ENCODE data around the gene THBS4.
"Not testable (repeated sequence)": the region's sequence is repeated elsewhere in the genome, so short reads cannot be mapped to it uniquely, and the experiment has no call there.

THBS4 gene

GRCh38 chr5:80109646-80110478 lies 74.7 kb downstream of the THBS4 start:
- TF ChIP-seq, protein P1, sequence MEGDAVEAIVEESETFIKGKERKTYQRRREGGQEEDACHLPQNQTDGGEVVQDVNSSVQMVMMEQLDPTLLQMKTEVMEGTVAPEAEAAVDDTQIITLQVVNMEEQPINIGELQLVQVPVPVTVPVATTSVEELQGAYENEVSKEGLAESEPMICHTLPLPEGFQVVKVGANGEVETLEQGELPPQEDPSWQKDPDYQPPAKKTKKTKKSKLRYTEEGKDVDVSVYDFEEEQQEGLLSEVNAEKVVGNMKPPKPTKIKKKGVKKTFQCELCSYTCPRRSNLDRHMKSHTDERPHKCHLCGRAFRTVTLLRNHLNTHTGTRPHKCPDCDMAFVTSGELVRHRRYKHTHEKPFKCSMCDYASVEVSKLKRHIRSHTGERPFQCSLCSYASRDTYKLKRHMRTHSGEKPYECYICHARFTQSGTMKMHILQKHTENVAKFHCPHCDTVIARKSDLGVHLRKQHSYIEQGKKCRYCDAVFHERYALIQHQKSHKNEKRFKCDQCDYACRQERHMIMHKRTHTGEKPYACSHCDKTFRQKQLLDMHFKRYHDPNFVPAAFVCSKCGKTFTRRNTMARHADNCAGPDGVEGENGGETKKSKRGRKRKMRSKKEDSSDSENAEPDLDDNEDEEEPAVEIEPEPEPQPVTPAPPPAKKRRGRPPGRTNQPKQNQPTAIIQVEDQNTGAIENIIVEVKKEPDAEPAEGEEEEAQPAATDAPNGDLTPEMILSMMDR (IDR thresholded peaks at IDR 0.05): no peak
- no peak overlapping the region for H2AFZ ChIP-seq
- H3K4me1 ChIP-seq: no peaks in the 10 kb centered on the region
- no peaks in the 10 kb centered on the region for H3K27me3 ChIP-seq (ENCODE audit: control insufficient read depth, insufficient read depth, low read length)
- H3K79me2 ChIP-seq: no peaks in the 10 kb centered on the region
- H3K9ac ChIP-seq: no peak overlapping the region
- H3K9me3 ChIP-seq (ENCODE audit: control insufficient read depth, low read length): no peaks in the 10 kb centered on the region
- H3K4me3 ChIP-seq (ENCODE audit: low read depth, low read length): no peak overlapping the region
- no peaks in the 10 kb centered on the region for H3K36me3 ChIP-seq (ENCODE audit: control insufficient read depth, insufficient read depth, low read length)
- H3K27ac ChIP-seq: no peak overlapping the region
- no peak overlapping the region for H3K4me2 ChIP-seq (ENCODE audit: low read length)

- not testable (repeated sequence) for H3K9ac ChIP-seq; H3K27ac ChIP-seq; H3K4me2 ChIP-seq (ENCODE audit: low read length); H2AFZ ChIP-seq; H3K4me3 ChIP-seq (ENCODE audit: low read depth, low read length); H3K4me1 ChIP-seq; H3K9me3 ChIP-seq (ENCODE audit: control insufficient read depth, low read length); H3K36me3 ChIP-seq (ENCODE audit: control insufficient read depth, insufficient read depth, low read length); H3K79me2 ChIP-seq; H3K27me3 ChIP-seq (ENCODE audit: control insufficient read depth, insufficient read depth, low read length)
These were observed 76.3 kb downstream of the THBS4 start for GRCh38 chr5:80111376-80111990.

GRCh38 chr5:80114860-80115259 lies 79.7 kb downstream of the THBS4 start:
- H3K27me3 ChIP-seq (ENCODE audit: control insufficient read depth, insufficient read depth, low read length): no peaks in the 10 kb centered on the region
- no peaks in the 10 kb centered on the region for H3K4me1 ChIP-seq
- H3K79me2 ChIP-seq: no peaks in the 10 kb centered on the region
- H2AFZ ChIP-seq: no peak overlapping the region
- TF ChIP-seq, protein P1 (IDR thresholded peaks at IDR 0.05): no peak
- no peak overlapping the region for H3K27ac ChIP-seq
- no peak overlapping the region for H3K4me3 ChIP-seq (ENCODE audit: low read depth, low read length)
- H3K9ac ChIP-seq: no peak overlapping the region
- no peaks in the 10 kb centered on the region for H3K36me3 ChIP-seq (ENCODE audit: control insufficient read depth, insufficient read depth, low read length)
- H3K4me2 ChIP-seq (ENCODE audit: low read length): no peak overlapping the region
- H3K9me3 ChIP-seq (ENCODE audit: control insufficient read depth, low read length): no peaks in the 10 kb centered on the region

GRCh38 chr5:80116000-80116399 lies 80.9 kb downstream of the THBS4 start:
- no peaks in the 10 kb centered on the region for H3K4me1 ChIP-seq
- no peak overlapping the region for H3K27ac ChIP-seq
- no peak overlapping the region for H2AFZ ChIP-seq
- H3K9me3 ChIP-seq (ENCODE audit: control insufficient read depth, low read length): no peaks in the 10 kb centered on the region
- H3K4me3 ChIP-seq (ENCODE audit: low read depth, low read length): no peak overlapping the region
- no peak overlapping the region for H3K4me2 ChIP-seq (ENCODE audit: low read length)
- no peaks in the 10 kb centered on the region for H3K79me2 ChIP-seq
- H3K9ac ChIP-seq: no peak overlapping the region
- TF ChIP-seq, protein P1 (IDR thresholded peaks at IDR 0.05): no peak
- H3K27me3 ChIP-seq (ENCODE audit: control insufficient read depth, insufficient read depth, low read length): no peaks in the 10 kb centered on the region
- H3K36me3 ChIP-seq (ENCODE audit: control insufficient read depth, insufficient read depth, low read length): no peaks in the 10 kb centered on the region

DNA sequence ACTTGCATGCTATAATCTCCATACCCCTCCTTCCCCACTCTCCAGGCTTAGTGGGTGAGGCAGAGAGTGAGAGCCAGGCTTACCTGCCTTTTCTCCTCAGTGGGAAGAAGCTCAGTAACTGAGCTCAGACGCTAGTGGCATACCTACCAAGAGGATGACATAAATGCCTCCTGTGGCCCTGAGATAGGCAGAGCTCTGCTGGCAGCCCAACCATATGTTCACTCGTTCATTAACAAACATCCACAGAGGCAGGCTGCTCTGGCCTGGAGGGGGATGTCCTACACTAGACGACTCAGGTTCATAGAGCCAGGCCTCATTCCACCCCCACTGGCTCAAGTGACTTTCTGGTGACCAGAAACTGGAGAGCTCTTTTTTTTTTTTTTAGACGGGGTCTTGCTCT lies 81.3 kb downstream of the THBS4 start:
- TF ChIP-seq, protein P1 (IDR thresholded peaks at IDR 0.05): no peak
- no peak overlapping the region for H3K4me3 ChIP-seq (ENCODE audit: low read depth, low read length)
- no peak overlapping the region for H3K27ac ChIP-seq
- no peak overlapping the region for H3K9ac ChIP-seq
- H3K4me2 ChIP-seq (ENCODE audit: low read length): no peak overlapping the region
- no peaks in the 10 kb centered on the region for H3K4me1 ChIP-seq
- no peaks in the 10 kb centered on the region for H3K27me3 ChIP-seq (ENCODE audit: control insufficient read depth, insufficient read depth, low read length)
- H3K36me3 ChIP-seq (ENCODE audit: control insufficient read depth, insufficient read depth, low read length): no peaks in the 10 kb centered on the region
- H3K9me3 ChIP-seq (ENCODE audit: control insufficient read depth, low read length): no peaks in the 10 kb centered on the region
- H2AFZ ChIP-seq: no peak overlapping the region
- H3K79me2 ChIP-seq: no peaks in the 10 kb centered on the region
